Activated CD8-positive, alpha-beta memory T cell treated with anti-CD3 and anti-CD28 coated beads, Interleukin-2, amount 10 ng/mL, durations not matched to agents 7 days and 5 days (primary cell): ENCODE results near the gene SEMA4B. TPM values are rescaled to one million over a fixed set of nuclear protein-coding genes. Genes with fewer than 3 reads are reported as not detected.
"Not testable (repeated sequence)": the region's sequence is repeated elsewhere in the genome, so short reads cannot be mapped to it uniquely, and the experiment has no call there.

Experiments
- ATAC-seq: fragments of 150-1000 bp; cut with Tn5 transposase; one replicate; pipeline ENCODE4 v1.10.0; 2021; ENCODE audit warnings: moderate library complexity
- CTCF ChIA-PET: fragments of 350-600 bp; sonication (Branson Sonifier 250); formaldehyde crosslinking; loops from one replicate; lab custom pipeline; 2021; ENCODE audit warnings: antibody characterized with exemption; lab: Charles Lee
- DNase-seq: peaks from one replicate; pipeline ENCODE4 v3.0.0-alpha.2; 2020
- H3K27ac Mint-ChIP-seq: one replicate; pipeline ENCODE4 v1.8.0; 2021; ENCODE audit warnings: mild to moderate bottlenecking, mixed read lengths
- H3K27me3 Mint-ChIP-seq: one replicate; pipeline ENCODE4 v1.8.0; 2021; ENCODE audit warnings: mixed read lengths
- H3K36me3 Mint-ChIP-seq: one replicate; pipeline ENCODE4 v1.8.0; 2021; ENCODE audit warnings: mild to moderate bottlenecking, mixed read lengths
- H3K4me1 Mint-ChIP-seq: one replicate; pipeline ENCODE4 v1.8.0; 2021; ENCODE audit warnings: mixed read lengths
- H3K4me3 Mint-ChIP-seq: one replicate; pipeline ENCODE4 v1.8.0; 2021; ENCODE audit warnings: mild to moderate bottlenecking, moderate library complexity, mixed read lengths
- H3K9me3 Mint-ChIP-seq: one replicate; pipeline ENCODE4 v1.8.0; 2022; ENCODE audit warnings: low read depth, mixed read lengths
- total RNA-seq, 2 experiments: library from RNA; stranded (reverse); gene quantifications; one replicate each; pipeline ENCODE4 v1.2.3, GENCODE V29; 2021

Gene SEMA4B
- total RNA-seq, 2 experiments from 2014 or later = 6.0 to 13.8 TPM

- DNase-seq, H3K27ac Mint-ChIP-seq, H3K4me3 Mint-ChIP-seq, H3K36me3 Mint-ChIP-seq, ATAC-seq, H3K27me3 Mint-ChIP-seq, H3K9me3 Mint-ChIP-seq, CTCF ChIA-PET: not testable (repeated sequence)
- peaks cover 31% of the 10 kb centered on the region for H3K4me1 Mint-ChIP-seq
These were observed 13.1 kb upstream of the SEMA4B start for GRCh38 chr15:90188065-90188464.

DNA sequence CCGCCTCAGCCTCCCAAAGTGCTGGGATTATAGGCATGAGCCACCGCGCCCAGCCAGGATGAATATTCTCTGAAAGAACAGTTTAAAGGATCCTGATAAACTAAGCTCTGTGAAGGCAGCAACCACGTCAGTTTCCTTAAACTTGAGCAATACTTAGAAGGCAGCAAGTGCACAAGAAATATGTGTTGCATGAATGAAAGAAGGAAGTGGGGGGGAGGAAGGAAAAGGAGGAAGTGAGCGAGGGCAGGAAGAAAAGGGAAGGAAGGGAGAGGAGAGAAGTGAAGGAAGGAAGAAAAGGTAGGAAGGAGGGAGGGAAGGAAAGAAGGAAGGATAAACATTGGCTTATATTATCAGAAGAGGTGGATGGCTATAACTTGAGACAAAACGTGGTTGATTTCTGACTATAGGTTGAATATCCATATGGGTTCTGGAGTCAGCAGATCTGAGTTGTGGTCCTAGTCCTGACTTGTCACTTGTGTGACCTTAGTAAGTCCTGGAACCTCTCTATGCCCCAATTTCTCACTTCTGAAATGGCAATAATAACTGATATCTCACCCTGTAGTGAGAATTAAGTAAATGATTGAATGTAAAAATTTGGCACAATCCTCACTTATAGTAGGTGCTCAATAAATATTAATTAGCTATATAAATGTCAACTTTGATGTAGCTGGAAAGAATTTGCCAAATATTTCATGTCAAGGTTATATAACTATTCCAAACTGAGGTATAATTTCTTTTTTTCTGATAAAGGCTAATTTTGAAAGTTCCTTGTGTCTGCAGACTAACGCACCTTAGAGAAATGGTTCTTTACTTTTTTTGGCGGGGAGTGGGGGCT lies 12.0 kb upstream of the SEMA4B start:
- Mint-ChIP-seq H3K36me3 (no peaks in the 10 kb centered on the region), H3K27me3 (no peaks in the 10 kb centered on the region), H3K4me3 (no peak overlapping the region), H3K4me1 (peaks cover 34% of the 10 kb centered on the region), H3K27ac (no peak overlapping the region), H3K9me3 (no peaks in the 10 kb centered on the region)
- no peak for ATAC-seq
- CTCF ChIA-PET = interaction anchor here (0.6 to 1.7 kb wide), 2 partner anchors 12 to 143 kb away, joined by 5 to 6 read pairs; partner anchors contain the start of gene SEMA4B
- no peak for DNase-seq

- CTCF ChIA-PET = interaction anchor here (1.7 kb wide), 1 partner anchor 11 kb away, joined by 6 read pairs; the partner anchor contains the start of gene SEMA4B
- Mint-ChIP-seq H3K27ac (no peak overlapping the region), H3K27me3 (no peaks in the 10 kb centered on the region), H3K36me3 (no peaks in the 10 kb centered on the region), H3K4me3 (no peak overlapping the region), H3K4me1 (peaks cover 33% of the 10 kb centered on the region), H3K9me3 (no peaks in the 10 kb centered on the region)
- DNase-seq (no peak), ATAC-seq (no peak)
These were observed 11.2 kb upstream of the SEMA4B start for GRCh38 chr15:90189781-90190467.

DNA sequence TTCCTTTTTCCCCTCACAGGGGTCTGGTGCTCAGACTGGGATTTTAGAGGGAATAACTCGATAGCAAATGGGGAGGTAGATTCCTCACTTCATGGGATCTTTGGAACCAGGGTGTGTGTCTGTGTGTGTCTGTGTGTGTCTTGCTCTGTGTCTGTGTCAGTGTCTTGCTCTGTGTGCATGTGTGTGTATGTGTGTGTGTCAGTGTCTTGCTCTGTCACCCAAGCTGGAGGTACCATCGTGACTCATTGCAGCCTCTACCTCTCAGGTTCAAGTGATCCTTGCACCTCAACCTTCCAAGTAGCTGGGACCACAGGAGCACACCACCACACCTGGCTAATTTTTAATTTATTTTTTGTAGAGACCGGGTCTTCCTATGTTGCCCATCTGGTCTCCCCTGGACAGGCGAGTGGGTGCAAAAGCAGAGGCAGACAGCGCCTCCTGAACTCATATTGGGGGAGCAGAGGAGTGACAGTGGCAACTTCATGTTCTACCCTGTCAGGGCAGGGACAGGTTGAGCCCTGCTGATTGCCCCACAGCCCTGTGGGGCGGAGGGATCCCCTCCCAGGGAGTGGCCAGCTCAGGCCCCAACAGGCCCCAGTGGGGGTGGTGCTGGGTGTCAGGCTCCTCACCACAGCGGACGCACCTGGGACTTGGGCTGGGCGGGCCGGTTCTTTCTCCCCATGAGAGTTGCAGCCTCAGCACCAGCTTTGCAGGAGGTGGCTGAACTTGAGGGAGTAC lies 10.4 kb upstream of the SEMA4B start:
- Mint-ChIP-seq H3K4me3 (no peak overlapping the region), H3K27me3 (no peaks in the 10 kb centered on the region), H3K9me3 (no peaks in the 10 kb centered on the region), H3K4me1 (peaks cover 28% of the 10 kb centered on the region), H3K36me3 (no peaks in the 10 kb centered on the region), H3K27ac (no peak overlapping the region)
- CTCF ChIA-PET = interaction anchor here (1.6 kb wide), 1 partner anchor 10 kb away, joined by 6 read pairs; the partner anchor contains the start of gene SEMA4B
- ATAC-seq (no peak), DNase-seq (no peak)

- Mint-ChIP-seq H3K4me3 (no peak overlapping the region), H3K27me3 (no peaks in the 10 kb centered on the region), H3K9me3 (no peaks in the 10 kb centered on the region), H3K4me1 (peaks cover 28% of the 10 kb centered on the region), H3K36me3 (no peaks in the 10 kb centered on the region), H3K27ac (no peak overlapping the region)
- DNase-seq = no peak
- CTCF ChIA-PET = interaction anchor here (1.1 to 1.6 kb wide), 2 partner anchors 10 to 94 kb away, joined by 3 to 6 read pairs; partner anchors contain the start of gene SEMA4B
- no peak for ATAC-seq
These were observed 9.8 kb upstream of the SEMA4B start for GRCh38 chr15:90191344-90191687.

DNA sequence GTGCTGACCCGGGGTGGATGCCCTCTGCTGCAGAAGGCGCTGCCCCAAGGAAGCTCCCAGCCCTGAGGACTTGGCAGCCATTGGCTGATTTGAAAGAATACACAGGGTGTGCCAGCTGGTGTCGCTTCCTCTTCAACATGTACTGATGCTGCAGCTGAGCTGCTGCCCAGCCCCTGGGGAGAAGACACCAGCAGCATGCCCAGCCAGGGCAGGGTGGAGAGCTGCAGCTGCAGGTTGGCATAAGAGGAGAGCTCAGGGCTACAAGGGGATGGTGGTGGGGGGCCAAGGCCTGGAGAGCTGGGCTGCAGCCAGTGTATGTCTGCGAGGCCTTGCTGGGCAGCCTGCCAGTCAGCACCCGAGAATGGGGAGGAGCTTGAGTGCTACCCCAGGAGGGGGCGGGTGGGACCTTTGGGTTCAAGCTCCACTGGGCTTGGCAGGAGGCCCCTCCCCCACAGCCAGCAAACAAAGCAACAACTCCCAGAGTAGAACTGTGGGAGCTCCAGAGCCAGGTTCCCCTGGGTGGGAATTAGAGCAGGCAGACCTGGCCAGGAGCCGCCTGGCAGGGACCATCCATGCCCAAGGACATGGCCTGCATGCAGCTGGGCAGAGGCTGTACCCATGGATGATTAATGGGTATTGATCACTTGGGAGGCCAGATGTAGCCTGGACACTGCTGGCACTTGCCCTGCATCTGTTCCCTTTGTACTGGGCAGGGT lies 9.2 kb upstream of the SEMA4B start:
- no peak overlapping the region for H3K4me3 Mint-ChIP-seq
- H3K27me3 Mint-ChIP-seq = no peaks in the 10 kb centered on the region
- peaks cover 28% of the 10 kb centered on the region for H3K4me1 Mint-ChIP-seq
- H3K27ac Mint-ChIP-seq = no peak overlapping the region
- H3K9me3 Mint-ChIP-seq = no peaks in the 10 kb centered on the region
- CTCF ChIA-PET = interaction anchor here (1.1 to 1.6 kb wide), 3 partner anchors 9 to 93 kb away, joined by 3 to 6 read pairs (median 3); partner anchors contain the start of gene SEMA4B
- no peaks in the 10 kb centered on the region for H3K36me3 Mint-ChIP-seq
- DNase-seq = no peak
- peak; percentile 43 for ATAC-seq

GRCh38 chr15:90192961-90193786 lies 8.0 kb upstream of the SEMA4B start:
- CTCF ChIA-PET = interaction anchor here (1.3 kb wide), 2 partner anchors 10 to 12 kb away, joined by 3 read pairs; no protein-coding TSS in a partner anchor
- DNase-seq = no peak
- ATAC-seq = no peak
- H3K9me3 Mint-ChIP-seq = no peaks in the 10 kb centered on the region
- H3K27ac Mint-ChIP-seq = no peak overlapping the region
- no peaks in the 10 kb centered on the region for H3K36me3 Mint-ChIP-seq
- no peak overlapping the region for H3K4me3 Mint-ChIP-seq
- H3K27me3 Mint-ChIP-seq = no peaks in the 10 kb centered on the region
- peaks cover 25% of the 10 kb centered on the region for H3K4me1 Mint-ChIP-seq

DNA sequence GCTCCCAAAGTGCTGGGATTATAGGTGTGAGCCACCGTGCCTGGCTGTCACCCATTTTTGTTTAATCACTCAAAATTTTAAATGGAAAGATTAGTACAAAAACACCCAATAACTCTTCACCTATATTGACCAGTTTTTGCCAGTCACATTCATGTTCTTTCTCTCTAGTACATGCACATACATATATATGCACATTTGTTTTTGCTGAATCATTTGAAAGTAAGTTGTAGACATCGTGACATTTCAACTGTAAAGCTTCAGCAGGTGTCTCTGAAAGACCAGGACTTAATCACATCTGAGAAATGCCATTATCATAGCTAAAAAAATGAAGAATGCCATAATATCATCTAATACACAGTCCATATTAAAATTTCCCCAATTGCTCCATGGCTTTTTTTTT lies 6.5 kb upstream of the SEMA4B start:
- no peaks in the 10 kb centered on the region for H3K27me3 Mint-ChIP-seq
- peaks cover 22% of the 10 kb centered on the region for H3K4me1 Mint-ChIP-seq
- no peaks in the 10 kb centered on the region for H3K9me3 Mint-ChIP-seq
- ATAC-seq (no peak), DNase-seq (no peak)
- CTCF ChIA-PET = interaction anchor here (1.1 to 1.3 kb wide), 2 partner anchors 8 to 107 kb away, joined by 3 read pairs; no protein-coding TSS in a partner anchor
- H3K36me3 Mint-ChIP-seq = no peaks in the 10 kb centered on the region
- H3K4me3 Mint-ChIP-seq = no peak overlapping the region
- H3K27ac Mint-ChIP-seq = no peak overlapping the region

DNA sequence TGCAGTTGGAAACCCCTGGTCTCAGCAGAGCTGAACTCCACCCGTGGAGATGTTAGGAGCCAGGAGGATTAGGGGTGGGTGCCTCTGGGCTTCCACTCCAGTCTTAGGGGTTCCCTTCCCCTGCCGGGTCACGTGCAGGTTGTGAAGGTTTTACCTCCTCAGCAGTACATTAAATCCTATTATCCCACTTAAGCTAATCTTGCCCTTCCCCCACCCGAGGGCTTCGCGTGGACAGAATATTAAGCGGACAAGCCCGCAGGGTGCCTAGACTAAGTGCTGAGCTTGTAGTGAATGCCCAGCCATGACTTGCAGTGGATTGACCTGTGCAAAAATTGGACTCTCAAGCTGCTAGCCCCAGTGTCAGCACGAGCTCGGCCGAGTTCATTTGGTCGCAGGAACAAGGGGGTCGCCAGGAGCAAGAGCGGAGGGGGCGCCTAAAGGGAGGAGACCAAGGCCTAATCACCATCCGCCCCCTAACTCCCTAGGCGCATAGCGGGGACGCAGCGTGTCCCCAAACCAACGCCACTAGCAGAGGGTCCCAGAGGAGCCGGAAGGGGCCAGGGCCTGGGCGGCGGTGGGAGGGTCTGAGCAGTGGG lies 498 bp upstream of the SEMA4B start:
- peak overlapping the region; percentile 76 for H3K4me3 Mint-ChIP-seq
- DNase-seq = no peak
- ATAC-seq = no peak
- peak overlapping the region; percentile 49 for H3K27ac Mint-ChIP-seq
- H3K4me1 Mint-ChIP-seq = peaks cover 11% of the 10 kb centered on the region
- no peaks in the 10 kb centered on the region for H3K36me3 Mint-ChIP-seq
- CTCF ChIA-PET = interaction anchor here (0.5 to 2.6 kb wide), 13 partner anchors 9 to 93 kb away, joined by 3 to 11 read pairs (median 4); partner anchors contain the start of genes CIB1, GDPGP1 and NGRN
- H3K27me3 Mint-ChIP-seq = peaks cover 5% of the 10 kb centered on the region
- no peaks in the 10 kb centered on the region for H3K9me3 Mint-ChIP-seq

DNA sequence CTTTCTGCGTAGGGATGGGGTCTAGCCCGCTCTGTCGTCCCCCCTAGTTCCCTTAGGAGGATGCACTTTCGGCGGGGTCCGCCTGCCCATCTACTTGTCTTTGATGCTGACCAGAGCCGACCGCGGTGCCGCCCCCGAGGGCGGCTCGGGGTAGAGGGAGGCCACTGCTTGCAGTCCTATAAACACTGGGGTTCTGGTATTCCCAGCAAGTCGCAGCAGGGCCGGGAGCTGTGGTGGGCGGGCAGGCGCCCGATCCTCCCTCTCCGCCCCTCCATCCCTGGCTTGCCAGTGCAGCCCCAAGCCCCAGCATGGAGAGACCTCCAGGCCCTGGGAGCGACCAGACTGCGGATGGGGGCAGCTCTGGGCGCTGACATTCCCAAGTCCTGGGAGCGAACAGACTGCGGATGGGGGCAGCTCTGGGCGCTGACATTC lies 830 bp downstream of the SEMA4B start:
- Mint-ChIP-seq H3K27me3 (peaks cover 5% of the 10 kb centered on the region), H3K4me1 (peaks cover 11% of the 10 kb centered on the region), H3K9me3 (no peaks in the 10 kb centered on the region), H3K36me3 (no peaks in the 10 kb centered on the region), H3K4me3 (peak overlapping the region; percentile 71), H3K27ac (no peak overlapping the region)
- ATAC-seq (no peak), DNase-seq (no peak)
- CTCF ChIA-PET = interaction anchor here (0.8 to 2.6 kb wide), 8 partner anchors 8 to 92 kb away, joined by 3 to 11 read pairs (median 5); partner anchors contain the start of genes CIB1, GDPGP1 and NGRN

GRCh38 chr15:90202929-90203328 lies 1.8 kb downstream of the SEMA4B start:
- Mint-ChIP-seq H3K9me3 (no peaks in the 10 kb centered on the region), H3K27ac (no peak overlapping the region), H3K27me3 (peaks cover 5% of the 10 kb centered on the region), H3K36me3 (no peaks in the 10 kb centered on the region), H3K4me1 (peaks cover 11% of the 10 kb centered on the region), H3K4me3 (peak overlapping the region; percentile 65)
- no peak for DNase-seq
- CTCF ChIA-PET = interaction anchor here (1.3 to 1.8 kb wide), 2 partner anchors 9 to 59 kb away, joined by 3 to 6 read pairs; no protein-coding TSS in a partner anchor
- ATAC-seq = no peak
